CD14-positive monocyte (primary cell): ENCODE results near the gene SNX1. TPM values are rescaled to one million over a fixed set of nuclear protein-coding genes. Genes with fewer than 3 reads are reported as not detected.

Experiments
- DNase-seq, 3 donors: peaks; one replicate each; pipeline ENCODE4 v3.0.0-alpha.2; 2011 to 2022
- H2AFZ ChIP-seq: 2 replicates; pipeline ENCODE4 v1.6.0; 2012; ENCODE audit warnings: mild to moderate bottlenecking, low read depth, low read length, inconsistent platforms; ENCODE audit not compliant: insufficient read depth, poor library complexity, severe bottlenecking
- H3K27ac ChIP-seq, 2 donors: 1 replicate in 1 of 2; 2 replicates in 1 of 2; pipeline ENCODE4 v1.5.1; 2012 to 2013; ENCODE audit warnings: low read length in 2 of 2, control low read depth in 1 of 2, inconsistent platforms in 1 of 2, low read depth in 1 of 2, mild to moderate bottlenecking in 1 of 2
- H3K27me3 ChIP-seq, 2 donors: one replicate each; pipeline versions ENCODE4 v1.6.0 to v1.6.1; 2011 to 2013; ENCODE audit warnings: low read length in 2 of 2; ENCODE audit not compliant: control insufficient read depth in 2 of 2, insufficient read depth in 2 of 2
- H3K36me3 ChIP-seq, 2 donors: replicated peaks in 1 of 2; 1 replicate in 1 of 2; 2 replicates in 1 of 2; pipeline versions ENCODE4 v1.5.1 to v1.6.1; 2012 to 2013; ENCODE audit warnings: low read length in 2 of 2, control low read depth in 1 of 2, inconsistent platforms in 1 of 2, mild to moderate bottlenecking in 1 of 2; ENCODE audit not compliant: insufficient read depth in 2 of 2, control insufficient read depth in 1 of 2
- H3K4me1 ChIP-seq, 2 donors: 1 replicate in 1 of 2; 2 replicates in 1 of 2; pipeline versions ENCODE4 v1.5.1 to v1.6.1; 2012 to 2013; ENCODE audit warnings: low read length in 2 of 2, control low read depth in 1 of 2, inconsistent platforms in 1 of 2, mild to moderate bottlenecking in 1 of 2, moderate library complexity in 1 of 2; ENCODE audit not compliant: insufficient read depth in 2 of 2, control insufficient read depth in 1 of 2
- H3K4me2 ChIP-seq: replicated peaks from 2 replicates; pipeline ENCODE3; 2012; ENCODE audit warnings: low read length, moderate library complexity, mild to moderate bottlenecking; ENCODE audit not compliant: poor library complexity, severe bottlenecking; ENCODE audit errors: extremely low read depth
- H3K4me3 ChIP-seq, 3 experiments: fragments of 200-600 bp in 1 of 3; sonication (generic) in 1 of 3; replicated peaks in 1 of 3; 1 replicate in 2 of 3; 2 replicates in 1 of 3; pipeline ENCODE4 v1.5.1; 2011 to 2013; ENCODE audit warnings: low read length in 3 of 3, mild to moderate bottlenecking in 3 of 3, control low read depth in 2 of 3, low read depth in 2 of 3, inconsistent platforms in 1 of 3, moderate library complexity in 1 of 3
- H3K79me2 ChIP-seq: 2 replicates; pipeline ENCODE4 v1.6.0; 2012; ENCODE audit warnings: mild to moderate bottlenecking, control low read depth, inconsistent platforms, low read length, moderate library complexity; ENCODE audit not compliant: insufficient read depth
- H3K9ac ChIP-seq: 2 replicates; pipeline ENCODE4 v1.6.0; 2017; ENCODE audit warnings: low read length, mild to moderate bottlenecking; ENCODE audit not compliant: insufficient read depth, poor library complexity, severe bottlenecking
- H3K9me3 ChIP-seq, 2 donors: replicated peaks in 1 of 2; 1 replicate in 1 of 2; 2 replicates in 1 of 2; pipeline versions ENCODE4 v1.5.1 to v1.6.1; 2012 to 2013; ENCODE audit warnings: low read length in 2 of 2, control low read depth in 1 of 2; ENCODE audit not compliant: control insufficient read depth in 1 of 2, insufficient read depth in 1 of 2
- H4K20me1 ChIP-seq: 2 replicates; pipeline ENCODE4 v1.6.0; 2012; ENCODE audit warnings: mild to moderate bottlenecking, low read length, control low read depth, moderate library complexity; ENCODE audit not compliant: insufficient read depth
- H3K27ac Mint-ChIP-seq, 7 donors: one replicate each; pipeline ENCODE4 v1.8.0; 2020; ENCODE audit warnings: mild to moderate bottlenecking in 7 of 7, mixed read lengths in 7 of 7, moderate library complexity in 6 of 7, inconsistent platforms in 2 of 7
- H3K27me3 Mint-ChIP-seq, 3 donors: one replicate each; pipeline ENCODE4 v1.8.0; 2021 to 2022; ENCODE audit warnings: low read depth in 3 of 3, mild to moderate bottlenecking in 3 of 3, mixed read lengths in 3 of 3, moderate library complexity in 3 of 3, inconsistent platforms in 1 of 3
- H3K36me3 Mint-ChIP-seq, 2 donors: one replicate each; pipeline ENCODE4 v1.8.0; 2020; ENCODE audit warnings: mixed read lengths in 2 of 2, inconsistent platforms in 1 of 2, mild to moderate bottlenecking in 1 of 2
- H3K4me1 Mint-ChIP-seq: one replicate; pipeline ENCODE4 v1.8.0; 2020; ENCODE audit warnings: mild to moderate bottlenecking, mixed read lengths
- H3K4me3 Mint-ChIP-seq, 2 donors: one replicate each; pipeline ENCODE4 v1.8.0; 2020; ENCODE audit warnings: mild to moderate bottlenecking in 2 of 2, mixed read lengths in 2 of 2, moderate library complexity in 1 of 2
- H3K9me3 Mint-ChIP-seq, 7 donors: one replicate each; pipeline ENCODE4 v1.8.0; 2020 to 2022; ENCODE audit warnings: mixed read lengths in 7 of 7, mild to moderate bottlenecking in 6 of 7, moderate library complexity in 6 of 7, inconsistent platforms in 2 of 7
- WGBS: methylation state at CpG from one replicate; pipeline ENCODE4 v1.1.5; 2013; ENCODE audit warnings: missing lambda C conversion rate; ENCODE audit not compliant: insufficient coverage; 5-methylcytosine and 5-hydroxymethylcytosine counted together
- intact Hi-C, 2 donors: fragments of 100-400 bp; cut with micrococcal nuclease; formaldehyde crosslinking; loops; one replicate each; pipeline versions ENCODE4 v1.15.0 to v1.15.1; 2023
- polyA plus RNA-seq, 3 donors: library from polyadenylated mRNA; depleted of rRNA in 1 of 3; unstranded in 2 of 3; stranded (reverse) in 1 of 3; fragments of 300-500 nt in 2 of 3; fragments of >200 nt in 1 of 3; fragmentation: Illumina TruSeq in 2 of 3; gene quantifications; 1 replicate in 2 of 3; 2 replicates in 1 of 3; pipeline ENCODE4 v1.2.3, GENCODE V29; 2012 to 2021
- TF ChIP-seq, protein P1 (sequence below): fragments of 200-600 bp; IDR thresholded peaks from one replicate; pipeline ENCODE4 v1.8.0; 2022; ENCODE audit warnings: antibody characterized with exemption, mild to moderate bottlenecking

Gene SNX1
- polyA plus RNA-seq, 3 donors: 104 to 115 (median 115) TPM

DNA sequence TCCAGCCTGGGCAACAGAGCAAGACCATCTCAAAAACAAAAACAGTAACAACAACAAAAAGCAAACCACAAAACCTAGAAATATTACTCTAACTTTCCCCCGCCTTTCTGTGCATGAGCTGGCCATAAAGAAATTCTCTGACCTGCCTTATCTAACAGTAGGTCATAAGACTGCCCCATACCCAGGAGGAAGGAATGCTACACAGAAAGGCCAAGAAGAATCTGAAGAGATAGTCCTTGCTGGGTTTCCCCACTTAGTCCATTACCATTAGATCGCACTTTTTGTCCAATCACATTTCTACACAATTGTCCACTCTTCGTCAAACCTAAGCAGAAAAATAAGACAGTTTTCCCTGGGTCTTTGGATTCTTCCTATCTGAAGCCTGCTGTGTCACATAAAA, 25.7 kb upstream of the SNX1 start:
- H2AFZ ChIP-seq: no peak overlapping the region
- no peaks in the 10 kb centered on the region for H3K79me2 ChIP-seq
- DNase-seq: no peak
- peaks cover 27 to 32% of the 10 kb centered on the region in 2 donors for H3K36me3 Mint-ChIP-seq
- no peaks in the 10 kb centered on the region for H3K9me3 ChIP-seq
- peaks cover 26 to 44% of the 10 kb centered on the region in 2 donors for H3K36me3 ChIP-seq
- no peak overlapping the region for H3K4me3 ChIP-seq
- H3K27me3 ChIP-seq: no peaks in the 10 kb centered on the region
- no peak overlapping the region for H3K9ac ChIP-seq
- no peak overlapping the region for H3K4me3 Mint-ChIP-seq
- H3K4me1 ChIP-seq: peaks cover 28 to 40% of the 10 kb centered on the region in 2 donors
- H3K9me3 Mint-ChIP-seq: peaks cover 0 to 2% (median 0%) of the 10 kb centered on the region in 7 donors
- H3K27ac Mint-ChIP-seq: peak overlapping the region in 5 of 7 donors; percentile 30 to 84 (median 52)
- no CpG with 5 or more reads among the region's 3 CpGs for WGBS
- peaks cover 40% of the 10 kb centered on the region for H3K4me1 Mint-ChIP-seq
- peak overlapping the region in 1 of 2 donors; percentile 20 for H3K27ac ChIP-seq
- H4K20me1 ChIP-seq: peaks cover 2% of the 10 kb centered on the region
- no peak overlapping the region for H3K4me2 ChIP-seq
- TF ChIP-seq, protein P1, sequence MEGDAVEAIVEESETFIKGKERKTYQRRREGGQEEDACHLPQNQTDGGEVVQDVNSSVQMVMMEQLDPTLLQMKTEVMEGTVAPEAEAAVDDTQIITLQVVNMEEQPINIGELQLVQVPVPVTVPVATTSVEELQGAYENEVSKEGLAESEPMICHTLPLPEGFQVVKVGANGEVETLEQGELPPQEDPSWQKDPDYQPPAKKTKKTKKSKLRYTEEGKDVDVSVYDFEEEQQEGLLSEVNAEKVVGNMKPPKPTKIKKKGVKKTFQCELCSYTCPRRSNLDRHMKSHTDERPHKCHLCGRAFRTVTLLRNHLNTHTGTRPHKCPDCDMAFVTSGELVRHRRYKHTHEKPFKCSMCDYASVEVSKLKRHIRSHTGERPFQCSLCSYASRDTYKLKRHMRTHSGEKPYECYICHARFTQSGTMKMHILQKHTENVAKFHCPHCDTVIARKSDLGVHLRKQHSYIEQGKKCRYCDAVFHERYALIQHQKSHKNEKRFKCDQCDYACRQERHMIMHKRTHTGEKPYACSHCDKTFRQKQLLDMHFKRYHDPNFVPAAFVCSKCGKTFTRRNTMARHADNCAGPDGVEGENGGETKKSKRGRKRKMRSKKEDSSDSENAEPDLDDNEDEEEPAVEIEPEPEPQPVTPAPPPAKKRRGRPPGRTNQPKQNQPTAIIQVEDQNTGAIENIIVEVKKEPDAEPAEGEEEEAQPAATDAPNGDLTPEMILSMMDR: no peak
- H3K27me3 Mint-ChIP-seq: no peaks in the 10 kb centered on the region
- intact Hi-C loops: no loop called here

DNA sequence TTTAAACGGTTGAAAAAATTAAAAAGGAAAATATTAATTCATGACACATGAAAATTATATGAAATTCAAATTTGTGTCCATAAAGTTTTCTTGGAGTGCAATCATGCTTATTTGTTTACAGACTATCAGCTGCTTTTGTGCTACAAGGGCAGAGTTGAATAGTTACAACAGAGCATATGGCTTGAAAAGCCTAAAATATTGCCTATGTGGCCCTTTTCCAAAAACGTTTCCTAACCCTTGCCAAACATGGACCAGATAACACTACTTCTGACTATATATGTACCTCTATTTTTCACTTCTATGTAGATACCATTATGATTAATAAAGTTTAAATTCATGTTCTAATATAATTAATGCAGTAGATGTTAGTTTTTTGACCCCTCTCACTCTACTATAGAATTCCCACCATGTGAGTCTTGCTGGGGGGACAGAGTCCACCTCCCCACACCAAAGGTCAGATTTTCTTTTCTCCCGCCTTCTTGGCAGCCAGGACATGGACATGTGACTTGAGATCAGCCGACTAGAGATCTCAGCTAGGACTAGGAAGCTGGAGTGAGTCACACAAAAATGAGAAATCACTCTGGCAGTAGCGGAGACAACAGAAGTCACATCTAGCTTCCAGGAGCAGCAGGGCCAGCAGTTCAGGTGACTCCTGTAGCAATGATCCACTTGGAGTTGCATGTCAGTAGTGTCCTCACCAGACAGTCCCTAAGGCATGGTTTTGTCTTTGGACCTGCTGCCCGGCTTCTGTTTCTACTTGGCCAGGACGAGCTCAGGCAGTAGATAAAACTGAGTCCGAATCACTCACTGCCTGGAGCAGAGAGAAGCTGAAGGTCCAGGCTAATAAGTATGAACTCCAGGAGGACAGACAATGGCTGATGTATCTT, 24.6 kb upstream of the SNX1 start:
- H3K36me3 ChIP-seq: peaks cover 26 to 54% of the 10 kb centered on the region in 2 donors

More for the DNA sequence above, 24.6 kb upstream of the SNX1 start:
- Histone ChIP-seq H4K20me1 (peaks cover 5% of the 10 kb centered on the region), H3K4me3 (peak overlapping the region in 1 of 3 experiments; percentile 5), H3K9ac (no peak overlapping the region), H3K4me1 (peaks cover 28 to 40% of the 10 kb centered on the region in 2 donors), H2AFZ (no peak overlapping the region), H3K9me3 (no peaks in the 10 kb centered on the region), H3K27ac (peak overlapping the region; percentile 55 to 80), H3K27me3 (no peaks in the 10 kb centered on the region), H3K79me2 (no peaks in the 10 kb centered on the region), H3K4me2 (no peak overlapping the region)
- Mint-ChIP-seq H3K4me1 (peaks cover 42% of the 10 kb centered on the region), H3K36me3 (peaks cover 34% of the 10 kb centered on the region in 2 donors), H3K27me3 (no peaks in the 10 kb centered on the region), H3K27ac (peak overlapping the region; percentile 74 to 92 (median 80)), H3K9me3 (peaks cover 0 to 2% (median 0%) of the 10 kb centered on the region in 7 donors), H3K4me3 (no peak overlapping the region)
- 60% methylated on average over 6 of the region's 8 CpGs for WGBS
- intact Hi-C loops: no loop called here
- DNase-seq: peak; percentile 63 to 76 (median 71)
- TF ChIP-seq, protein P1: no peak
